Measurements from ENCODE around the gene SPG11. TPM values are rescaled to one million over a fixed set of nuclear protein-coding genes. Genes with fewer than 3 reads are reported as not detected.

SPG11 gene
- total RNA-seq, 1 donor from 2014 or later = 59.2 TPM

Other genes starting within 250 kb of the SPG11 start
- gene CTDSPL2, start 236.0 kb downstream of the SPG11 start, total RNA-seq (ENCODE audit: unreplicated experiment) = 37.4 TPM
- gene EIF3J, start 126.5 kb downstream of the SPG11 start, total RNA-seq (ENCODE audit: unreplicated experiment) = 59.5 TPM
- not detected for gene PATL2, start 47.7 kb upstream of the SPG11 start, total RNA-seq (ENCODE audit: unreplicated experiment)
- 21.5 TPM for gene B2M, start 47.9 kb upstream of the SPG11 start, total RNA-seq (ENCODE audit: unreplicated experiment)
- 22.8 TPM for gene TRIM69, start 72.9 kb upstream of the SPG11 start, total RNA-seq (ENCODE audit: unreplicated experiment)

All from glutamatergic neuron (in vitro differentiated cells).